SK-MEL-5 (cell line): ENCODE results near the gene PNMT. TPM values are rescaled to one million over a fixed set of nuclear protein-coding genes. Genes with fewer than 3 reads are reported as not detected.

Experiments used
- DNase-seq: peaks from one replicate; pipeline ENCODE4 v3.0.0-alpha.2; 2016; ENCODE audit warnings: low read depth, low spot score
- in situ Hi-C: cut with HindIII; loops from 2 replicates; pipeline ENCODE4 v1.10.0; 2016; ENCODE audit warnings: low sequenced_read_pairs, high pct_unique_total_duplicates, low pct_unique_long_range_greater_than_20kb
- total RNA-seq: library from RNA; depleted of rRNA; stranded (reverse); fragments of >200 nt; shearing (Covaris generic); gene quantifications from 2 replicates; pipeline ENCODE4 v1.2.3, GENCODE V29; 2014

The PNMT gene
- total RNA-seq, 1 experiment from 2014 or later, result not detected

DNA sequence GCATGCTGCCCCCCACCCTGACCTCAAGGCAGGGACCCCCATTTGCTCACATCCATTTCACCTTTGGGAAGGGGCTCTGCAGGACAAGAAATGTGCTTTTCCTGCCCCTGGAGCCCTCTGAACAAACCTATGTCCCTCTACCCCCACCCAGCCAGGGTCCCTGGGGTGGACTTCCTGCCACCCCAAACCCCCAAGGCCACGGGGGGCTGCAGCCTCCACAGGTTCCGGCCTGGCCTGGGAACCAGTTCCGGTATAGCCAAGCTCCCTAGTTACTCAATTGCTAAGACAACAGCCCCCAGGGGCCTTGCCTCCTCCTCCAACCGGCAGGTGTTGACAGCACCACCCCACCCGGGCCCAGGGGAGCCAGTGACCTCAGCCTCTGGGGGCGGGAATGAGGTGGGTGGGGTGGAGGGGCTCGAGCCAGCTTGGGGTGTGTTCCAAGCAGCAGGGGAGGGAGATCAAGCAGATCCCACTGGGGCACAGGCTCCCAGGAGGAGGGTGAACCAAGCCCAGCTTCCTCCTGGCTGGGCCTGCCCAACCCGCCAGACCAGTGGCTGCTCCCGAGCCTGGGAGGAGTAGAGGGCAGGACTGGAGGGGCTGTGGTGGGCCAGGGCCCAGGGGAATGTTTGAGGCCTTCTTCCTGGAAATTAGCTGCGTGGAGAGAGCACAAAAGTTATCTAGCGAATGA lies 6.6 kb downstream of the PNMT start:
- in situ Hi-C loops, result no loop called here
- DNase-seq, result no peak

GRCh38 chr17:39675390-39676082 lies 7.3 kb downstream of the PNMT start:
- DNase-seq, result no peak
- in situ Hi-C loops, result no loop called here

DNA sequence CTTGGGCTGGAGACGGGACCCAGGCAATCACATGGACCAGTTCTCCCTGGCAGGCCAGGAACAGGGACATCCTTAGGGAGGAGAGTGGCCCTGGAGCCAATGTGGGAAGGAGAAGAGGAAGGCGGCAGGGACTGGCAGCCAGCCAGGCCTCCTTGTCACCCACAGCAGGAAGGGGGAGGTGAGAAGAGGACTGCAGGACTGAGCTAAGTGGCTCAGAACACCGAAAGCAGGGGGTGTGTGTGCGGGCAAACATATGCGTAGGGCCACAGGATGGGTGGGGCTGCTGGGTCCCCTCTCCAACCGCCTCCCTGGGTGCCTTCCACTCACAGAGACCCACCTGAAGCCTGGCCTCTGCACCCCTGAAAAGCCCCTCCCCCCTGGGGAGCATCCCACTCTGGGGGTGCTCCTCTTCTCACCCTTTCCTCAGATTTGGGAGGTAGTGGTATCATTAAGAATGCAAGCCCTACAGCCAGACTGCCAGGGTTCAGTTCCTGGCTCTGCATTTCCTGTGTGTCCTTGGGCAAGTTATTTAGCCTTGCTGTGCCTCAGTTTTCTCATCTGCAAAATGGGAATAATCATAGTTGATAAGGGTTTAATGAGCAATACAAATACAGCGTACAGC lies 8.1 kb downstream of the PNMT start:
- in situ Hi-C loops, result no loop called here
- no peak for DNase-seq

GRCh38 chr17:39677072-39677471 lies 8.8 kb downstream of the PNMT start:
- in situ Hi-C loops, result no loop called here
- no peak for DNase-seq

DNA sequence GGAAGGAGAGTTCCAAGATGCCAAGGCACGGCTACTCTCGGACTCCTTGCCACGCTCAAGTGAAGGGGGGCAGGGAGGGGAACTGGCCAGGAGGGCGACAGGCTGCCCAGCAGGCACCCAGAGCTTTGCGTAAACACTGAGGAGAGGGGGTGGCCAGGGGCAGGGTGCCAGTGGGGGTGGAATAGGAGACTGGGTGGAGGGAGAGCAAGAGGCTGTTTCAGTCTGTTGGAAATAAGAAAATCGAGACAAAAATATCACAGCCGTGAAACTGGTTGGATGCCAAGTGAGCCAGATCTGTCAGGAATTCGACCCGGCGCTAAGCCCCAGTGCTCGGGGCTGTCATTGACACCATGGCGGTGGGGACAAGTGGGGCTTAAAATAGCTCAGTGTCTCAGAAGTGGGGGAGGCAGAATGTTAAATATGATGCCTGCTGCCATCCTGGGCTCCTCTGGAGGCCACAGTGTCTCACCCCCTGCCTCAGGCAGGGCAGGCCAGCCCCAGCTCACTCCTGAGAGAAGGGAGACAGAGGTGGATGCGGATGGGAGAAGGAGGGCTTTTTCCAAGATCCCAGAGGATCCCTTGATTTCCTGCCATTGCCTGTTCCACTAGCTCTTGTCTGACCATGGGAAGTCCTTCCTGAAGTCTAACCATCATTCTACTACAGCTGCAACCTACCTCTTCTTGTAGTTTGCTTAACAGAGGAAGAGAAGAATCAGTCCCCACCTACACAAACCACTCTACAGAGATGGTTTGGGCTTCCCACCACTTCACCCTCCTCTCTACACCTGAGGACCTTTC lies 9.5 kb downstream of the PNMT start:
- no peak for DNase-seq
- in situ Hi-C loops, result no loop called here

GRCh38 chr17:39678340-39679116 lies 10.3 kb downstream of the PNMT start:
- in situ Hi-C loops, result no loop called here
- no peak for DNase-seq

DNA sequence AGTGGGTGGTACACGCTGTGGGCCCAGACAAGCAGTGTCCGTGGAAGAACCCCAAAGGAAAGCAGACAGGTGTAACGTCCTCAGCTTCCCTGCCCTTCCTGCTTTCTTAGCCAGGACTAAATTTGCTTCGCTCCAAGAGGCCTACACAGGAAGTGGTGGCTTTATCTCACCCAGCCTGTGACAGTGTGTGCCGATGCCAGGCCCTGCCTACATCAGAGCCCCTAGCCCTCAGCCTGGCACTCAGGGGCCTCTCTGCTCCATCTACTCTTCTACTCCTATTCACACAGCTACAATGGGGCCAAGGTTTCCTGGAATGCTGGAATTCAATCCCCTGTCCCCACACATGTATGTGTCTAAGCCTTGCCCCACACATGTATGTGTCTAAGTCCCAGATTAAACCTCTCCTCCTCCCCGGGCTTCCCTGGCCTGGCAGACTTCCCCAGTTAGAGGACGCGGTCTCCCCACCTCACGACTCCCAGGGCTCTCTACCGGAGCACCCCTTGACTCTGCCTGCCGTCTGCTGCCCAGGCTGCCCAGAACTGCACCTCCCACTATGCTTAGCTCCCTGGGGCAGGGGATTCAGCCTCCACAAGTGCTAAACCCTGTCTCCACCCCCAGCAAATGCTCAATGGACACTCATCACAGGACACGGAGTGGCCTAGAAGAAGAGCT lies 11.4 kb downstream of the PNMT start:
- in situ Hi-C loops, result no loop called here
- no peak for DNase-seq

DNA sequence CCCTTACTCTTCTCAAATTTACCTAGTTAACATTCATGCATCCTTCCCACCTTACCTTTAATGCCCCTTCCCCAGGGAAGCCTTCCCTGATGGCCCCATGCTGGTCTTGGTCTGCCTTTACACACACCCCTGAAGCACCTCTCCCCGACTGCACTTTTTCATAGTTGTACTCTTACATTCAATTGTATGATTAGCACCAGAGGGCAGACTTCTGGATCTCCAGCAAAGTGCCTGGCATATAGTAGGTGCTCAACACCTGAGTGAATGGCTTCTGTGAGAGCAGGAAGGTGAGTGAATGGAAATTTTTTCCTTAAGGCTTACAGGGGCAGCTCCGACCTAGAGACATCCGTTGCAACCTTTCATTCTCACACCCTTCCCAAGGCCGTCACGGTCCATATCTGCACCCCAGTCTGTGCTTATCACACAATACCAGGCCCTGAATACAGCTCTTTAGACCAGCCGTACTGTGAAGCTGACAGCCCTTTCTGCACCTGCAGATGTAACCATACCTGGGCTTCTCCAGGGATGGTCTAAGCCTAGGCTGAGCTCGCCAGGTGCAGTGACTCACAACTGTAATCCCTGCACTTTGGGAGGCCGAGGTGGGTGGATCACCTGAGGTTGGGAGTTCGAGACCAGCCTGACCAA lies 15.2 kb downstream of the PNMT start:
- in situ Hi-C loops, result no loop called here
- no peak for DNase-seq

DNA sequence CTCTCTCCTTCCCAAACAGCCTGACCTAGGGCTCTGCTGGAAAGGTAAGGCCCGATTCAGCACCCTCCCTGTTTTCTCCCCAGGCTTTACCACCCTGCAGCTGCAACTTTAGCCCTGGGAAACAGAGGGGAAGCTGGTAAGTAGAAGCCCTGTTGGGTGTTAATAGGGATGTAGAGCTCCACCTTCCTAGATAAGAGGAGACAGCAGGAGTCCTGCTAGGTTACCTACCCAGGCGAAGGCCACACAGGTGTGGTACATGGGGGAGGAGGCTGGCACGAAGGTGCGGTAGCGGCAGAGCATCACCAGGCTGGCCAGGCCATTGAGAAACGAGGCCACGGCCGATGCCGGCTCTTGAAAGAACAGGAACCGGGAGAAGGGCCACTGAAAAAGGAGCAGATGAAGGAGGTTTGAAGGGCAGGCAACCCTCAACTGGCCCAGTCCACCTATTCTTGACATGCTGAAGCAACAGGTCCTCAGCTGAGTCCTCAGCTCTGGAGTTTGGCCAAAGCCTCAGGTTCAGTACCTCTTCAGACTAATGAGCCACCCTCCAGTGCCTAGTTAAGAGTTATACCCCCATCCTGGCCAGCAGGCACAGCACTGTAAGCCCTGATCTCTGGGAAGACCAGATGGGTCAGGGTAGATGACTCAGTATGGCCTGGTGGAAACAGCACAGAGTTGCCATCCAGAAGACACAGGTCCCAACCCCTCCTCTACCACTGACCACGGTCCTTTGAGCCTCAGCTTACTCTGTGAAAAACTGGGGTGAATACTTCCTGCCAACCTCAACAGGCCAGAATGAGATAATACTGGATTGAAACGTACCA lies 16.3 kb downstream of the PNMT start:
- DNase-seq, result no peak
- in situ Hi-C loops, result no loop called here

DNA sequence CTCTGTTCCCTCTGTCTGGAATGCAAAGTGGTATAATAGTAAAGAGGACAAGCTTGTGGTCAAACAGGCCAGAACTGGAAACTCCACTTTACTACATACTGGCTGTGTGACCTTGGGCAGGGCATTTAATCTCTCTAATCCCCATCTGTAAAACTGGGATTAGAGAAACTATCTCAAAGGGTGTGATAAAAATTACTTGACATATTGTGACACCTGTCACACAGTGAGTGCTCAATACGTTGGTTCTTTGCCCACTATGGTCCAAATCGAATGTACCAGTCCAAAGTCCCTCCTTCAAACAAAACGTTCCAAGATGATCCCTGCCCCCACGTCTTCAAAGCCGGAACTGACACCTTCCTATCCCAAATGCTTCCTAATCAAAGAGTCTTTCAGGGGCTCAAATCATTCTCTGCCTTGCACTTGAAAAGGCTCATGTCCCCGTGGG lies 18.9 kb downstream of the PNMT start:
- no peak for DNase-seq
- in situ Hi-C loops, result no loop called here

GRCh38 chr17:39687546-39688474 lies 19.6 kb downstream of the PNMT start, which contains the start of gene PGAP3:
Gene PGAP3, minus strand, starts transcription at chr17:39688057. Its CDS starts 43 bp downstream, at chr17:39688014.
- in situ Hi-C loops, result no loop called here
- DNase-seq, result peak; percentile 89

- in situ Hi-C loops, result no loop called here
- DNase-seq, result no peak
Measured at GRCh38 chr17:39688475-39688835, 20.2 kb downstream of the PNMT start.

DNA sequence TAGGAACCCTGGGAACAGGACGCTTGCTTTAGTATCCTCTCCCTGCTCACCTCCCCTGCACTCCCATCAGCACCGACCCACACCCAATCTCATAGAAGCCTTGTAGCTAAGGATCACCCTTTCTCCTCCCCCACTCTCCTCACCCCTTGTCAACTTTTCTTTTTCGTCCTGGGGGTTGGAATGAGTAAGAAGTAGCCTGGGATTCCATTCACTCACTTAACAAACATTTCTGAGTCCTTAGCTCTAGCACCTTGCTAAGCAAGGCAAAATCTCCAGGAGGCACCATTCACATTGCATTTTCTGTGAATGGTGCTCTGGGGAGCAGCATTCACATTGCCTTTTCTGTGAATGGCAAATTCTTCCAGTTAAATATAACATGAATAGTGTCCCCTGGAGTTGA lies 20.7 kb downstream of the PNMT start:
- in situ Hi-C loops, result no loop called here

GRCh38 chr17:39694593-39694992 lies 26.3 kb downstream of the PNMT start:
- DNase-seq, result no peak
- in situ Hi-C loops, result no loop called here

More for the DNA sequence above, 20.7 kb downstream of the PNMT start:
- DNase-seq, result no peak

DNA sequence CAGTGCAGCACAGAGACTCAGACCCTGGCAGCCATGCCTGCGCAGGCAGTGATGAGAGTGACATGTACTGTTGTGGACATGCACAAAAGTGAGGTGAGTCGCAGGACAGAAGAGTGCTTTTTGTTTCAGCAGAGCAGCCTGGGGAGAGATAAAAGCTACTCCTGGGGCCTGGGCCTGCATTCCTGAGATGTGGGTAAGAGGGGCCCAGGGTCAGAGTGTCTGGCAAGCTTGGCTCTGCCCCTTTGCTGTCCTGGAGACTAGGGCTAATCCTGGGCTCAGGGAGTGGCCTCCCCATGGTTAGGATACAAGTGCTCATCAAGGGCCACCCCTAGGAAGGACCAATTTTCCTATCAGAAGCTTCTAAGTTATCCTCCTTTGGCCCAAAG lies 26.8 kb downstream of the PNMT start:
- in situ Hi-C loops, result no loop called here
- DNase-seq, result no peak
